Thoracic aorta (tissue), 2 donors: ENCODE measurements around the gene GDF7. TPM values are rescaled to one million over a fixed set of nuclear protein-coding genes. Genes with fewer than 3 reads are reported as not detected.

Source experiments
- ATAC-seq: fragments of 150-250 bp; one replicate; pipeline ENCODE4 v1.8.0; 2017; ENCODE audit warnings: low read depth; ENCODE audit not compliant: insufficient number of reproducible peaks, low FRiP score
- DNase-seq: peaks from one replicate; pipeline ENCODE4 v3.0.0-alpha.2; 2020; ENCODE audit warnings: low spot score
- H3K27ac ChIP-seq, 2 donors: fragments of 200-600 bp; sonication (generic); 1 replicate in 1 of 2; 2 replicates in 1 of 2; pipeline ENCODE4 v1.5.1; 2016; ENCODE audit warnings: mild to moderate bottlenecking in 2 of 2, moderate library complexity in 2 of 2
- H3K27me3 ChIP-seq: fragments of 200-600 bp; sonication (generic); replicated peaks from 2 replicates; pipeline ENCODE4 v1.6.0; 2016; ENCODE audit warnings: mild to moderate bottlenecking; ENCODE audit not compliant: insufficient read depth
- H3K36me3 ChIP-seq: fragments of 200-600 bp; sonication (generic); one replicate; pipeline ENCODE4 v1.5.1; 2016
- H3K4me1 ChIP-seq, 2 donors: fragments of 200-600 bp; sonication (generic); 1 replicate in 1 of 2; 2 replicates in 1 of 2; pipeline versions ENCODE4 v1.5.1 to v1.6.0; 2016; ENCODE audit warnings: low read depth in 2 of 2, mild to moderate bottlenecking in 1 of 2; ENCODE audit not compliant: control insufficient read depth in 1 of 2
- H3K4me3 ChIP-seq: fragments of 200-600 bp; sonication (generic); 2 replicates; pipeline ENCODE4 v1.5.1; 2016; ENCODE audit warnings: mild to moderate bottlenecking
- H3K9me3 ChIP-seq: fragments of 200-600 bp; sonication (generic); 2 replicates; pipeline ENCODE4 v1.5.1; 2016
- total RNA-seq, 2 donors: library from RNA; depleted of rRNA; stranded (reverse); fragments of >200 nt; gene quantifications; one replicate each; pipeline versions ENCODE4 v1.1.0 to v1.2.3, GENCODE V29; 2016
- TF ChIP-seq, protein P1 (sequence below): fragments of 200-600 bp; sonication (generic); IDR thresholded peaks from one replicate; pipeline ENCODE4 v1.5.1; 2019; ENCODE audit warnings: antibody characterized with exemption

The GDF7 gene
- total RNA-seq, 2 donors from 2014 or later = 39.7 to 40.7 TPM

DNA sequence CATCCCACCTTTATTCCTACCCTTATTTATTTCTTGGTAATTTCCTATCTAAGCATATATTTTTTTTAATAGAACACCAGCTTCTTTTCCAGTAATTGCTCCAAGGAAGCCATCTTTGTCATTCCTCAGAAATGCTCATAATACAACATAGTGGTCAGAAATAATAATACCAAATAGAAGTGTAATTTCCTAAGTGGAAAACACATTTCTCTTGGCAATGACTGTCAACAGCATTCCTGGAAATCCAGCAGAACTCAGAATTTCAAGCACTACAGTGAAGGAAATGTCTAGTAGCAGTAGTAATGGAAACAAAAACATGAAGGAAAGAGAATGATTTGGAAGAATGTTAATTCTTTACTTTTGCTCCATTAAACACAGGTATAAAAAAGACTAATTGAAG lies 56.6 kb downstream of the GDF7 start:
- TF ChIP-seq, protein P1, sequence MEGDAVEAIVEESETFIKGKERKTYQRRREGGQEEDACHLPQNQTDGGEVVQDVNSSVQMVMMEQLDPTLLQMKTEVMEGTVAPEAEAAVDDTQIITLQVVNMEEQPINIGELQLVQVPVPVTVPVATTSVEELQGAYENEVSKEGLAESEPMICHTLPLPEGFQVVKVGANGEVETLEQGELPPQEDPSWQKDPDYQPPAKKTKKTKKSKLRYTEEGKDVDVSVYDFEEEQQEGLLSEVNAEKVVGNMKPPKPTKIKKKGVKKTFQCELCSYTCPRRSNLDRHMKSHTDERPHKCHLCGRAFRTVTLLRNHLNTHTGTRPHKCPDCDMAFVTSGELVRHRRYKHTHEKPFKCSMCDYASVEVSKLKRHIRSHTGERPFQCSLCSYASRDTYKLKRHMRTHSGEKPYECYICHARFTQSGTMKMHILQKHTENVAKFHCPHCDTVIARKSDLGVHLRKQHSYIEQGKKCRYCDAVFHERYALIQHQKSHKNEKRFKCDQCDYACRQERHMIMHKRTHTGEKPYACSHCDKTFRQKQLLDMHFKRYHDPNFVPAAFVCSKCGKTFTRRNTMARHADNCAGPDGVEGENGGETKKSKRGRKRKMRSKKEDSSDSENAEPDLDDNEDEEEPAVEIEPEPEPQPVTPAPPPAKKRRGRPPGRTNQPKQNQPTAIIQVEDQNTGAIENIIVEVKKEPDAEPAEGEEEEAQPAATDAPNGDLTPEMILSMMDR = no peak
- no peak overlapping the region for H3K4me3 ChIP-seq
- H3K4me1 ChIP-seq = peaks cover 30 to 48% of the 10 kb centered on the region in 2 donors
- no peaks in the 10 kb centered on the region for H3K27me3 ChIP-seq
- ATAC-seq = peak; percentile 65
- no peaks in the 10 kb centered on the region for H3K36me3 ChIP-seq
- DNase-seq = no peak
- H3K9me3 ChIP-seq = no peaks in the 10 kb centered on the region
- H3K27ac ChIP-seq = peak overlapping the region; percentile 68 to 76

DNA sequence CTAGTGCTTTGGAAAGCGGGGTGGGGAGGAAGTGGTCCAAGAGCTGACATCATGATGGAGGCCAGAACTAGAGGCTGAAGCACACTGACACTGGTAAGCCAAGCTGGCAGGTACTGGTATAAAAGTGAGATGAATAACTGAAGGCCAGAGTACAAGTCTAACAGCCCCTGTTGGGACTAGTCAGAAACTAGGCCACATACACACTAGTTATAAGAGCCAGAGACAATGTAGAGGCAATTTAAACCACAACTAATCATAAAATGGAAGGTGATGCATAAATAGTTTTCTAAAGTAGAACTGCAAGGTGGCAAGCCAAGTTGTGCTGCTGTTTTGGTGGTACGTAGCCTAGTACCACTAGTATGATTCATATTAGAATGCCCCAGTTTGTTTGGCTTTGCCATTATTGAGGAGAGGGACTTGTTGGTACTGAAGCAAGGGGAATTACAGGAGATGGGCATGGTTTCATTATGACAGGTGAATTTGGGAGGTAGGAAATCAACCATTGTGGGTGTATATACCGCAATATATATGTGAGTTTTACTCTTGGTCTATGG lies 57.6 kb downstream of the GDF7 start:
- Histone ChIP-seq H3K9me3 (no peaks in the 10 kb centered on the region), H3K27me3 (no peaks in the 10 kb centered on the region), H3K36me3 (no peaks in the 10 kb centered on the region), H3K27ac (peak overlapping the region; percentile 68 to 76), H3K4me1 (peaks cover 30 to 52% of the 10 kb centered on the region in 2 donors), H3K4me3 (no peak overlapping the region)
- DNase-seq (no peak), ATAC-seq (no peak)
- TF ChIP-seq, protein P1 = no peak

DNA sequence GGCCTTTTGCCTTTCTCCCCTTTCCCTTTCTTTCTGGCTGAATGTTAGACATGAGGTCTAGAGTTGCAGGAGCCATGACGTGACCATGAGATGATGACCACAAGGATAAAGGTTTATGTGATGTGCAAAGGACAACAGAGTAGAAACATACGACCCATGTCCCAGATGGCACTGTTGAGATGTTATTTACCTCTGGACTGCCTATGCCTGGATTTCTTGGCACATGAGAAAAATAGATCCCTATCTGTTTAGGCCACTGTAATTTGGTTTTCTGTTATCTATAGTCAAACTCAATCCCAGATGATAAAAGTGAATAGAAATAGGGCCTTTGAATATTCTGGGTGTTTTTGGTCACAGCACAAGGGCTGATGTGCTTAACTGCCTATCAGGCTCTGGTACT lies 58.8 kb downstream of the GDF7 start:
- no peaks in the 10 kb centered on the region for H3K9me3 ChIP-seq
- peaks cover 30 to 52% of the 10 kb centered on the region in 2 donors for H3K4me1 ChIP-seq
- TF ChIP-seq, protein P1 = no peak
- no peaks in the 10 kb centered on the region for H3K27me3 ChIP-seq
- peak overlapping the region; percentile 40 to 76 for H3K27ac ChIP-seq
- DNase-seq = no peak
- H3K4me3 ChIP-seq = no peak overlapping the region
- no peak for ATAC-seq
- H3K36me3 ChIP-seq = no peaks in the 10 kb centered on the region

DNA sequence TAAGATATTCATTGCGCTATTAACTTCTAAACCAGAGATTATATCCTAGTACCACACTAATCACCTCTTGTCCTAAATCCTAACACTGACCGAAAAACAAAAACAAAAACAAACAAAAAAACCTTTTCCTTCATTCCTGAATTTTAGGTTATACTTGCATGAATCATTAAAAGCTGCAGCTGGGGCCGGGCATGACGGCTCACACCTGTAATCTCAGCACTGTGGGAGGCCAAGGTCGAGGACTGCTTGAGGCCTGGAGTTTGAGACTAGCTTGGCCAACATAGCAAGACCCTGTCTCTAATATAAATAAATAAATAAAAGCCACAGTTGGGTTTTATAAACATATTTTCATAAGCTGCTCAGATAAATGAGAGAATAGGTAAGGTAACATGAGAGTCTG lies 60.0 kb downstream of the GDF7 start:
- H3K27ac ChIP-seq = peak overlapping the region; percentile 68 to 77
- DNase-seq (no peak), ATAC-seq (no peak)
- TF ChIP-seq, protein P1 = no peak
- no peaks in the 10 kb centered on the region for H3K27me3 ChIP-seq
- peaks cover 30 to 52% of the 10 kb centered on the region in 2 donors for H3K4me1 ChIP-seq
- H3K9me3 ChIP-seq = no peaks in the 10 kb centered on the region
- no peaks in the 10 kb centered on the region for H3K36me3 ChIP-seq
- H3K4me3 ChIP-seq = no peak overlapping the region

DNA sequence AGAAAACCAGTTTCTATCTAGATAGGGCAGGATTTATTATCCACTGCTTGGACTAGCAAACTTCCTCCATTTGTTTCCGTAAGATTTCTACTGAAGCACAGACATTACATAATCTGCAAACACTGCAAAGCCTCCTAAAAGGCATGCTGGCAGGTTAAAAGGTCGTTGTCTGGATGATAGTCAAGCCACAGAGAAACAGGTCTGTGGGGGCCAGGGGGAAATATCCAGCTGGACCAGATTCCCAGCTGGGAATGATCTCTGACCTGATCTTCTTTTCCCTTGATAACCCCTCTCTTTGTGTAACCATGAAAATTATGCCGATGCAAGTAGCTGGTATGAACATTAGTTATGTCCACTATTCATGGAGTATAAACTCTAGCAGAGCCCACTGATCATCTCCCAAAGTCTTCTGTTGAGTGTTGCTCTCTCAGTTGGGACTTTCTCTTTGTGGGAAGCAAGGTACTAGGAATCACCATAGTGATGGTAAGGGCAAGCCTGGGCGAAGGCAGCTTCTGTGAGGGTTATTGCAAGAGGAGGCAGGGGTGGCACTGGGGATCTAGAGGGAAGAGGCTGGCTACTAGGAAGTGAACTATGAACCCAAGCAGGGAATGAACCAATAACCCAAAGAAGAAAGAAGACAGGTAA lies 61.3 kb downstream of the GDF7 start:
- Histone ChIP-seq H3K9me3 (no peaks in the 10 kb centered on the region), H3K4me1 (peaks cover 22 to 44% of the 10 kb centered on the region in 2 donors), H3K36me3 (no peaks in the 10 kb centered on the region), H3K27me3 (no peaks in the 10 kb centered on the region), H3K27ac (peak overlapping the region; percentile 68 to 77), H3K4me3 (no peak overlapping the region)
- TF ChIP-seq, protein P1 = no peak
- DNase-seq (no peak), ATAC-seq (no peak)

Other genes starting within 250 kb of the GDF7 start
- 1,000 to 10,000 TPM in 1 of 2 donors, 100 to 1,000 TPM in 1; 805 to 1,722 TPM for gene RHOB, start 220.1 kb upstream of the GDF7 start, total RNA-seq
- 10 to 100 TPM; 40.7 to 65.8 TPM for gene HS1BP3, start 16.0 kb upstream of the GDF7 start, total RNA-seq
- 10 to 100 TPM; 14.5 to 19.8 TPM for gene LDAH, start 156.0 kb downstream of the GDF7 start, total RNA-seq